Ishikawa (cell line): ENCODE results near the gene CASK.

ENCODE experiments used
- EGR1 ChIP-seq: IDR thresholded peaks from 2 replicates; pipeline ENCODE4 v1.6.1; 2012
- EP300 ChIP-seq: IDR thresholded peaks from 2 replicates; pipeline ENCODE4 v1.6.1; 2012; ENCODE audit warnings: borderline replicate concordance
- FOXM1 ChIP-seq: IDR thresholded peaks from 2 replicates; pipeline ENCODE4 v1.6.1; 2012; ENCODE audit warnings: low read depth, borderline replicate concordance
- MAX ChIP-seq: IDR thresholded peaks from 2 replicates; pipeline ENCODE4 v1.6.1; 2012
- RAD21 ChIP-seq: IDR thresholded peaks from 2 replicates; pipeline ENCODE4 v1.6.1; 2012; ENCODE audit warnings: low read depth
- TCF12 ChIP-seq: IDR thresholded peaks from 2 replicates; pipeline ENCODE4 v1.6.1; 2012; ENCODE audit warnings: low read depth
- YY1 ChIP-seq: IDR thresholded peaks from 2 replicates; pipeline ENCODE4 v1.6.1; 2012; ENCODE audit warnings: low read depth

- TF ChIP-seq TCF12 (no peak), MAX (no peak), EP300 (no peak), FOXM1 (no peak), RAD21 (no peak), YY1 (no peak), EGR1 (no peak)
These were observed 212.2 kb downstream of the CASK start for GRCh38 chrX:41711021-41711667.
